Esophagus muscularis mucosa (tissue), 4 donors: ENCODE results near the gene CATSPERD. TPM values are rescaled to one million over a fixed set of nuclear protein-coding genes. Genes with fewer than 3 reads are reported as not detected.
"Not testable (repeated sequence)": the region's sequence is repeated elsewhere in the genome, so short reads cannot be mapped to it uniquely, and the experiment has no call there.

Source experiments
- DNase-seq: peaks from one replicate; pipeline ENCODE4 v3.0.0-alpha.2; 2017; ENCODE audit errors: extremely low spot score
- H3K27ac ChIP-seq, 4 donors: fragments of 200-600 bp; sonication (generic); replicated peaks in 1 of 4; 1 replicate in 3 of 4; 2 replicates in 1 of 4; pipeline ENCODE4 v1.5.1; 2016 to 2019; ENCODE audit warnings: mild to moderate bottlenecking in 1 of 4
- H3K27me3 ChIP-seq, 4 donors: fragments of 200-600 bp; sonication (generic); one replicate each; pipeline versions ENCODE4 v1.5.1 to v1.6.0; 2016 to 2019
- H3K36me3 ChIP-seq, 4 donors: fragments of 200-600 bp; sonication (generic); one replicate each; pipeline ENCODE4 v1.5.1; 2016 to 2019
- H3K4me1 ChIP-seq, 4 donors: fragments of 200-600 bp; sonication (generic); one replicate each; pipeline ENCODE4 v1.5.1; 2016 to 2019
- H3K4me3 ChIP-seq, 4 donors: fragments of 200-600 bp; sonication (generic); 1 replicate in 2 of 4; 2 replicates in 2 of 4; pipeline ENCODE4 v1.5.1; 2016 to 2019; ENCODE audit warnings: mild to moderate bottlenecking in 4 of 4, moderate library complexity in 1 of 4
- H3K9me3 ChIP-seq, 4 donors: fragments of 200-600 bp; sonication (generic); 1 replicate in 3 of 4; 2 replicates in 1 of 4; pipeline ENCODE4 v1.5.1; 2016 to 2019
- EP300 ChIP-seq: sonication (generic); formaldehyde crosslinking; IDR thresholded peaks from one replicate; pipeline ENCODE4 v1.6.1; 2017; ENCODE audit warnings: antibody characterized with exemption
- POLR2A ChIP-seq: fragments of 450-650 bp; IDR thresholded peaks from one replicate; pipeline ENCODE4 v1.6.1; 2017; ENCODE audit warnings: antibody characterized with exemption, moderate library complexity, mild to moderate bottlenecking, low read depth
- POLR2AphosphoS5 ChIP-seq, 2 donors: sonication (generic); formaldehyde crosslinking; IDR thresholded peaks; one replicate each; pipeline ENCODE4 v1.6.1; 2017; ENCODE audit warnings: antibody characterized with exemption in 2 of 2
- WGBS: methylation state at CpG from one replicate; pipeline ENCODE4 v1.1.5; 2018; 5-methylcytosine and 5-hydroxymethylcytosine counted together
- intact Hi-C: fragments of 100-400 bp; cut with DNase I; formaldehyde crosslinking; loops from one replicate; pipeline ENCODE4 v1.15.1; 2023
- total RNA-seq, 4 donors: library from RNA; depleted of rRNA; stranded (reverse); fragments of >200 nt; gene quantifications; one replicate each; pipeline versions ENCODE4 v1.1.0 to v1.2.1, GENCODE V29; 2016
- TF ChIP-seq, protein P1 (sequence below), 3 experiments: fragments of 200-600 bp in 2 of 3; fragments of 450-650 bp in 1 of 3; sonication (generic) in 2 of 3; IDR thresholded peaks; one replicate each; pipeline ENCODE4 v1.5.1; 2017 to 2019; ENCODE audit warnings: antibody characterized with exemption in 3 of 3, mild to moderate bottlenecking in 2 of 3, moderate library complexity in 1 of 3

The CATSPERD gene
- total RNA-seq, 4 donors from 2014 or later, result 0.19 TPM; not detected in 3

DNA sequence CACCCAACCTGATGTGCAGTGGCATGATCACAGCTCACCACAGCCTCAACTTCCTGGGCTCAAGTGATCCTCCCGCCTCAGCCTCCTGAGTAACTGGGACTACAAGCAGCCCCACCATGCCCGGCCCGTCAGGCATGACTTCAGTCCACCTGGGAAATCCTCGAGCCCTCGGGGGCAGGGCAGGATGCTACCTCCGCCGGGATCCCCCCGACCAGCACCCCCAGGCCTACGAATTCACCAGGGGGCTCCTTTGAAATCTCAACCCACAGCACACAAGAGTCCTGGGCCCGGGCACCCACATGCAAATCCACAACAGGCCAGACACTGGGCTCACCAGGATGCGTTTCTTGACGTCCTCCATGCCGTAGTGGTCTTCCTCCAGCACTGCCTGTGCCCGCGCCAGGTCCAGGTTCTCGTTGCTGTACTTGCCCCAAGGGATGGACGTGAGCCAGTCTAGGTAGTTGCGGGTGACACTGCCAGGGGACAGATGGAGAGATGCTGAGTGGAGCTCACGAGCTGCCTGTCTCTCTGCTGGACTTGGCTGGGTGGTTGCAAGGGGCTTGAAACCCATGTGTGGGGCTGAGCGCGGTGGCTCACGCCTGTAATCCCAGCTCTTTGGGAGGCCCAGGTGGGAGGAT is 19.9 kb upstream of the CATSPERD start:
- intact Hi-C loops, result no loop called here
- H3K36me3 ChIP-seq, result peaks cover 59 to 92% (median 89%) of the 10 kb centered on the region in 4 donors
- no peak for DNase-seq
- peaks cover 0 to 4% (median 0%) of the 10 kb centered on the region in 4 donors for H3K4me1 ChIP-seq
- 97% methylated on average over 9 of the region's 22 CpGs for WGBS
- H3K27ac ChIP-seq, result no peak overlapping the region
- no peaks in the 10 kb centered on the region for H3K27me3 ChIP-seq
- H3K4me3 ChIP-seq, result no peak overlapping the region
- no peaks in the 10 kb centered on the region for H3K9me3 ChIP-seq
- TF ChIP-seq POLR2AphosphoS5 (IDR thresholded peaks at IDR 0.05) (no peak), POLR2A (no peak)
- TF ChIP-seq, protein P1, sequence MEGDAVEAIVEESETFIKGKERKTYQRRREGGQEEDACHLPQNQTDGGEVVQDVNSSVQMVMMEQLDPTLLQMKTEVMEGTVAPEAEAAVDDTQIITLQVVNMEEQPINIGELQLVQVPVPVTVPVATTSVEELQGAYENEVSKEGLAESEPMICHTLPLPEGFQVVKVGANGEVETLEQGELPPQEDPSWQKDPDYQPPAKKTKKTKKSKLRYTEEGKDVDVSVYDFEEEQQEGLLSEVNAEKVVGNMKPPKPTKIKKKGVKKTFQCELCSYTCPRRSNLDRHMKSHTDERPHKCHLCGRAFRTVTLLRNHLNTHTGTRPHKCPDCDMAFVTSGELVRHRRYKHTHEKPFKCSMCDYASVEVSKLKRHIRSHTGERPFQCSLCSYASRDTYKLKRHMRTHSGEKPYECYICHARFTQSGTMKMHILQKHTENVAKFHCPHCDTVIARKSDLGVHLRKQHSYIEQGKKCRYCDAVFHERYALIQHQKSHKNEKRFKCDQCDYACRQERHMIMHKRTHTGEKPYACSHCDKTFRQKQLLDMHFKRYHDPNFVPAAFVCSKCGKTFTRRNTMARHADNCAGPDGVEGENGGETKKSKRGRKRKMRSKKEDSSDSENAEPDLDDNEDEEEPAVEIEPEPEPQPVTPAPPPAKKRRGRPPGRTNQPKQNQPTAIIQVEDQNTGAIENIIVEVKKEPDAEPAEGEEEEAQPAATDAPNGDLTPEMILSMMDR (IDR thresholded peaks at IDR 0.05), result no peak

DNA sequence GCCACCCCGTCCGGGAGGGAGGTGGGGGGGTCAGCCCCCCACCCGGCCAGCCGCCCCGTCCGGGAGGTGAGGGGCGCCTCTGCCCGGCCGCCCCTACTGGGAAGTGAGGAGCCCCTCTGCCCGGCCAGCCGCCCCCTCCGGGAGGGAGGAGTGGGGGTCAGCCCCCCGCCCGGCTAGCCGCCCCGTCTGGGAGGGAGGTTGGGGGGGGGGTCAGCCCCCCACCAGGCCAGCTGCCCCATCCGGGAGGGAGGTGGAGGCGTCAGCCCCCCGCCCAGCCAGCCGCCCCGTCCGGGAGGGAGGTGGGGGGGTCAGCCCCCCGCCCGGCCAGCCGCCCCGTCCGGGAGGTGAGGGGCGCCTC is 18.4 kb upstream of the CATSPERD start:
- intact Hi-C loops, H3K27me3 ChIP-seq, H3K4me3 ChIP-seq, H3K4me1 ChIP-seq, DNase-seq, H3K9me3 ChIP-seq, H3K27ac ChIP-seq: not testable (repeated sequence)
- no CpG with 5 or more reads among the region's 28 CpGs for WGBS
- peaks cover 49 to 92% (median 89%) of the 10 kb centered on the region in 4 donors for H3K36me3 ChIP-seq

DNA sequence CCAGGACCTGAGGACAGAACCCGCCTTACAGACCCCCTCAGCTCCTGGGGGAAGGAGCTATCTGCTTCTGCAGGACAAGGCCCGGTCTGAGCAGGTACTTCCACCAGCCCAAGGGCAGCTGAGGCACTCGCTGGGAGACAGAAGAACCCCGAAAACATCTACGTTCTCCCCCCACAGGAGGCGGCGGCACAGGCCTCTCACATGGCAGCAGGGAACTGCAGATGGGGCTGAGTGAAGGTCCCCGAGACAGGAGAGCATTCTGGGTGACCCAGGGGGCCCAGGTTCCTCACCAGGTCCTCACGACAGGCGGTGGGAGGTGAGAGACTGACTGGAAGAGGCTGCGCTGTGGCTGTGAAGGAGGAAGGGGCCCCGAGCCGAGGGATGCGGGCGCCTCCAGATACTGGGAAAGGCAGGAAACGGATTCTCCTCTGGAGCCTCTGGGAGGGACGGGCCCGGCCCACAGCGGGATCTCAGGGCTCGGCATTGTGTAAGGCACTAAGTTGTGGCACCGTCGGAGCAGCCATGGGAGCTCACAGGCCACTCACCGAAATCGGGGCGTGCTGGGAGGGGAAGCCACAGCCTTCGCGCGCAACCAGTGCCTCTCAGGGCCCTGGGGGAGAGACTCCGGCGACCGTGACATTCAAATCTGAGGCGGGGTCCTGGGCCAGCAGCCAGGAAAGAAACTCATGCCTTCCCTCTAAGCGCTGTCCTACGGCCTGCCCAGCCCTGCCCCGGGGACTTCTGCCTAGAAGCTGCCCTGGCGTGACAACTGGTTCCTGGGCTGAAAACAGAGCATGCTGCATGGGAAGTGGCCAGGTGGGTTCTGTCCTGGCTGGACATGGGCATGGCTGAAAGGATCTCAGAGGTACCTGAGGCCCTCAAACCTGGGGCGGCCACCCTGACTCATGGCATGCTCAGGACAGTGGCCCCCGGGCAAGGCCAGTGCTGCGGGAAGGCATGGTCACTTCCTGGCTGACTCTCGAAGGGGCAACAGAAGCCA is 16.3 kb upstream of the CATSPERD start:
- Histone ChIP-seq H3K4me3 (no peak overlapping the region), H3K27ac (no peak overlapping the region), H3K4me1 (no peaks in the 10 kb centered on the region), H3K36me3 (peaks cover 50 to 93% (median 91%) of the 10 kb centered on the region in 4 donors), H3K9me3 (no peaks in the 10 kb centered on the region), H3K27me3 (no peaks in the 10 kb centered on the region)
- TF ChIP-seq POLR2A (no peak), POLR2AphosphoS5 (IDR thresholded peaks at IDR 0.05) (no peak)
- DNase-seq, result no peak
- intact Hi-C loops, result no loop called here
- WGBS, result 93% methylated on average over 25 of the region's 40 CpGs

DNA sequence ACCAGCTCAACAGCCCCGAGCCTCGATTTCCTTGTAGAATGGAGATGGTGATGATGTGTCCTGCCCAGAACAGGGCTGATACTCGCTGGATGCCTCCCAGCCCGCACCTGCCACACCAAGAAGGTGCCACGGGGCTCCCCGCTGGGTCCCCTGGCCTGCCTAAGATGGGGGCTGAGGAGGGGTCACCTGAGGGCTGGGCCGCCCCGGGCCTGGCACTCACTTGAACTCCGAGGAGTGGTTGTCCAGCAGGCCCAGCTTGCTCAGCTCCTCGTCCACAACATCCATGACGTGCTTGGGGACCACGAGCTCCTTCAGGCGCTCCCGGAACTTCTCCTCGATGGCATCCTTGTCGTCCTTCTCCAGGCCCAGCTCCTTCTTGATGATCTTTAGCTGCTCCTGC is 14.9 kb upstream of the CATSPERD start:
- DNase-seq, result no peak
- no peak overlapping the region for H3K4me3 ChIP-seq
- H3K36me3 ChIP-seq, result peaks cover 39 to 91% (median 89%) of the 10 kb centered on the region in 4 donors
- intact Hi-C loops, result no loop called here
- H3K27ac ChIP-seq, result no peak overlapping the region
- H3K4me1 ChIP-seq, result no peaks in the 10 kb centered on the region
- no peaks in the 10 kb centered on the region for H3K27me3 ChIP-seq
- no peak for TF ChIP-seq EP300
- TF ChIP-seq POLR2AphosphoS5 (IDR thresholded peaks at IDR 0.05), result peak in 1 of 2 donors; percentile 6
- no peaks in the 10 kb centered on the region for H3K9me3 ChIP-seq
- 96% methylated on average over 5 of the region's 16 CpGs for WGBS

DNA sequence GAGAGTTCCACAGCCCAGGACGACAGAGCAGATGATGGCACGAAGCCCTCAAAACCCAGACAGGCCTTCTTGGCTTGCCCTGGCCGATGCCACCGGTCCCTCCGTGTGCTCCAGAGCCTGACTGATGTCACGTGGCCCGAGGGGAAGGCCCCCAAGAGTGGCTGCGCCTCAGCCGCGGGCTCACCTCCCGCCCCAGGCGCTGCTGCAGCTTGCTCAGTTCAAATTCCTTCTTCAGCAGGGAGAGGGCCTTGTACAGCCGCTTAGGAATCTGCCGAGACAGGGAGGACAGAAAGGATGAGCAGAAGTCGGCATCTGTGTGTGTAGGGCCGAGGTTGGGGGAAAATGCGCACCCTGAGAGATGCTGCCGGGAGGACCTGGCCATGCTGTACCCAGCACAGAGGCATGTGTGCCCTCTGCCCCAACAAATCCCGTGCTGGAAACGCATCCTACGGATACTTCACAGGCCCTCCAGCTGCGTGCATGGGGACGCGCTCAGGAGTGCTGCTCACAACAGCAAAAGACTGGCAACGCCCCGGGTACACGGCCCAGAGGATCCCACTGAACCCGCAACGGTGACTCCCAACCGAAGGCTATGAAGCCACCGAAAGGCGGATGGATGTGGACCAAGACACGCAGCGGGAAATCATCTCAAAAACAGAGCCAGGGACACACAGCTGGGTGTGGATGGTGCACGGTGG is 13.4 kb upstream of the CATSPERD start:
- Histone ChIP-seq H3K4me3 (no peak overlapping the region), H3K4me1 (no peaks in the 10 kb centered on the region), H3K27ac (no peak overlapping the region), H3K36me3 (peaks cover 49 to 94% (median 91%) of the 10 kb centered on the region in 4 donors), H3K9me3 (no peaks in the 10 kb centered on the region), H3K27me3 (no peaks in the 10 kb centered on the region)
- 96% methylated on average over 30 of the region's 35 CpGs for WGBS
- intact Hi-C loops, result no loop called here
- DNase-seq, result no peak
- no peak for TF ChIP-seq POLR2A
- TF ChIP-seq, protein P1 (IDR thresholded peaks at IDR 0.05), result no peak
- TF ChIP-seq POLR2AphosphoS5 (IDR thresholded peaks at IDR 0.05), result no peak
- no peak for TF ChIP-seq EP300
